Measurements from ENCODE around the gene ZNF865. TPM values are rescaled to one million over a fixed set of nuclear protein-coding genes. Genes with fewer than 3 reads are reported as not detected.
"Not testable (repeated sequence)": the region's sequence is repeated elsewhere in the genome, so short reads cannot be mapped to it uniquely, and the experiment has no call there.

Gene ZNF865
- total RNA-seq, 2 experiments from 2014 or later: 14.2 TPM

DNA sequence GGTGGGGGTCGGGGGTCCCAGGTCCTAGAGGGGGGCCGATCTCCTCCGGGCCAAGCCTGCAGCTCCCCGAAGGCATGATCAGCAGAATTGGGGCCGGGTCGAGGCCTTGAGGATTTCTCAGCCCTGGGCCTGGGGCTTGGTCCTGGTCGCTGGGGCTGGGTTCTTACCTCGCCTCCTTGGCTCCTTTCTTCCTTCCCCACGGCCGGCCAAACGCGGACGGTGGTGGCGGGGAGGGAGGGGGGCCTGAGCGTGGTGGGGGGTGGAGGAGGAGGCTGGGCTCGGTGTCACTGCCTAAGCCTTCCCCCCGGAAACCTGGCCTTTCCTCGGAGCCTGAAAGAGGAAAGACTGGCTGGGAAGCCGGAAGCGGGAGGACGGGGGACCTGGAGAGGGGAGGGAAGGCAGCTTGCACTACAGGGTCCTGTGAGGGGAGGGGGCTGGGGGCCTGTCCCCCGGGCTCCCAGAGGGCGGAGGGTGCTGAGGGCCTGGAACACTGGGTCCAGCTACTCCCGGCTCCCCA is 24.8 kb upstream of the ZNF865 start, which contains the start of gene ZNF579:
Gene ZNF579, minus strand, starts transcription at position 221 of the 517 bp plus-strand sequence. CDS start 1,209 bp downstream, outside the sequence.
- DNase-seq: peak; percentile 77
- Mint-ChIP-seq H3K4me3 (peak within 1 kb of the TSS; percentile 78), H3K27me3 (peaks cover 9% of the 10 kb centered on the region), H3K36me3 (ENCODE audit: low read depth) (peaks cover 12% of the 10 kb centered on the region), H3K4me1 (peaks cover 26% of the 10 kb centered on the region), H3K27ac (peak within 1 kb of the TSS; percentile 84), H3K9me3 (no peaks in the 10 kb centered on the region)
- ChIA-PET POLR2A (interaction anchor here (1.5 kb wide), 1 partner anchor 19 kb away, joined by 6 read pairs; the partner anchor contains the start of genes FIZ1 and ZNF524), CTCF (interaction anchor here (1.0 kb wide), 2 partner anchors 15 to 47 kb away, joined by 3 read pairs; no protein-coding TSS in a partner anchor)

DNA sequence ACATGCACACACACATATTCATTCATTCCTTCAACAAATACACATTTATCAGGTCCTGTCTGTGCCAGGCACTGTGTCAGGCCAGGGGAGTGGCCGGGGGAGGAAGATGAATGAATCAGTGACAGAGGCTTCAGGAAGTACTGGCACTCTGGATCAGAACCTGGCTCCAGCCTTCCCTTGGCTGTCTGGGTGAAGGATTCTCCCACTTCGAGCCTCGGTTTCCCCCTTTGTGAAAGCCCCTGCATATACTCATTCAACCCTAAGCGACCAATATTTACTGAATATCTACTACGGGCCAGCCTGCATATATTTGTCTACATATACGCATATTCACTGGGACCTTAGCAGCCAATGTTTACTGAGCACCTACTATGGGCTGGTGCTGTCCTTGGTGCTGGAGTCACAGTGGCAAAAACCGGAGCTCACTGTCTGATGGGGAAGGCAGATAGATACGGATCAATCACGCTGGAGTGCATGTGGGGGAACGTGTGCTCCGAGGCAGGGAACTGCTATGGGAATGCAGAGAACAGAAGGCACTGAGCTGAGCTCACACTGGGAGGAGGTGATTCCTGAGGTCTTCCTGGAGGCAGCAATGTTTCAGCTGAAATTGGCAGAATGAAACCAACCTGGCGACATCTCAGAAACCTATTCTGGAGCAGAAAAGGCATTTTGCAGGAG is 24.2 kb upstream of the ZNF865 start:
- peak; percentile 42 for DNase-seq
- Mint-ChIP-seq H3K36me3 (ENCODE audit: low read depth) (peaks cover 12% of the 10 kb centered on the region), H3K9me3 (no peaks in the 10 kb centered on the region), H3K4me3 (peak overlapping the region; percentile 78), H3K4me1 (peaks cover 31% of the 10 kb centered on the region), H3K27ac (peak overlapping the region; percentile 84), H3K27me3 (peaks cover 13% of the 10 kb centered on the region)
- ChIA-PET CTCF (interaction anchor here (0.7 to 1.0 kb wide), 4 partner anchors 16 to 52 kb away, joined by 3 to 5 read pairs (median 3); partner anchors contain the start of gene ZNF865), POLR2A (interaction anchor here (1.5 kb wide), 1 partner anchor 18 kb away, joined by 6 read pairs; the partner anchor contains the start of genes FIZ1 and ZNF524)

DNA sequence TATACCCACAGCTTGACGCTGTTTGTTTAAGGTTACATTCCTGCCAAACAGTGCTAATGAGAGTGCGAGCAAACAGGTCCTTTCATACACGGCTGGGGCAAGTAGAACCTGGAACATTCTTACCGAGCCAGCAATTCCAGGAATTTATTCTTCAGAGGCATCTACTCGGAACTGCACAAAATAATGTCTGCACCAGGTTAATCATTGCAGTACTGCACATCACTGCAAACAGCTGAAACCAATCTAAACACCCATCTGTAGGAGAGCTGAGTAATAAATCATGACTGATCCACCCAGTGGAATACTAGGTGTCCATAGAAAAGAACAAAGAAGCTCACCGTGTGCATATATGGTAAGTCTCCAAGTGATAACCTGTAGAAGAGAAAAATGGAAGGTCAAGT is 23.6 kb upstream of the ZNF865 start:
- ChIA-PET POLR2A (interaction anchor here (1.5 kb wide), 1 partner anchor 18 kb away, joined by 6 read pairs; the partner anchor contains the start of genes FIZ1 and ZNF524), CTCF (interaction anchor here (0.7 to 0.9 kb wide), 3 partner anchors 24 to 1418 kb away, joined by 3 to 5 read pairs (median 3); partner anchors contain the start of gene ZNF865)
- DNase-seq: no peak
- H3K27ac Mint-ChIP-seq: no peak overlapping the region
- peaks cover 35% of the 10 kb centered on the region for H3K4me1 Mint-ChIP-seq
- H3K9me3 Mint-ChIP-seq: no peaks in the 10 kb centered on the region
- peaks cover 17% of the 10 kb centered on the region for H3K27me3 Mint-ChIP-seq
- peaks cover 10% of the 10 kb centered on the region for H3K36me3 Mint-ChIP-seq (ENCODE audit: low read depth)
- peak overlapping the region; percentile 78 for H3K4me3 Mint-ChIP-seq

DNA sequence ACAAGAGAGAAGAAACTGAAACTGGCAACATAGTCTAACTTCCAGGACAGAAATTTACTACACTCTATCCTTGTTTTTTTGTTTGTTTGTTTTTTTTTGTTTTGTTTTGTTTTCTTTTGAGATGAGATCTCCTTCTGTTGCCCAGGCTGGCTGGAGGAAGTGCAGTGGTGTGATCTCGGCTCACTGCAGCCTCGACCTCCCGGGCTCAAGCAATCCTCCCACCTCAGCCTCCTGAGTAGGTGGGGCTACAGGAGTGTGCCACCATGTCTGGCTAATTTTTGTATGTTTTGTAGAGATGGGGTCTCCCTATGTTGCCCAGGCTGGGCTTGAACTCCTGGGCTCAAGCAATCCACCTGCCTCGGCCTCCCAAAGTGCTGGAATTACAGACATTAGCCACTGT is 23.2 kb upstream of the ZNF865 start:
- CTCF ChIA-PET: interaction anchor here (0.7 to 0.9 kb wide), 3 partner anchors 24 to 1419 kb away, joined by 3 to 5 read pairs (median 3); partner anchors contain the start of gene ZNF865
- H3K9me3 Mint-ChIP-seq; H3K36me3 Mint-ChIP-seq (ENCODE audit: low read depth); DNase-seq; POLR2A ChIA-PET; H3K27ac Mint-ChIP-seq: not testable (repeated sequence)
- Mint-ChIP-seq H3K4me1 (peaks cover 40% of the 10 kb centered on the region), H3K4me3 (peak overlapping the region; percentile 24), H3K27me3 (peaks cover 19% of the 10 kb centered on the region)

DNA sequence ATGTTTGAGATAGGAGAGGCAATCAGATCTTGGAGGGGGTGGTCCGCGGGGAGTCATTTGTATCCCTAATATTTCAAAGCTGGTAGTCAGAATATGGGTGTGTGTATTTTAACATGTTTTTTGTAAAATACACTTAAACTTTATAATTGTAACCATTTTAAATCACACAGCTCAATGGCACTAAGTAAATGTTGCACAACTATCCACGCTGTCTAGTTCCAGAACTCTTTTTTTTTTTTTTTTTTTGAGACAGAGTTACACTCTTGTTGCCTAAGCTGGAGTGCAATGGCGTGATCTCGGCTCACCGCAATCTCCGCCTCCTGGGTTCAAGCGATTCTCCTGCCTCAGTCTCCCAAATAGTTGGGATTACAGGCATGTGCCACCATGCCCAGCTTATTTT is 21.6 kb upstream of the ZNF865 start:
- peaks cover 21% of the 10 kb centered on the region for H3K27me3 Mint-ChIP-seq
- CTCF ChIA-PET; H3K36me3 Mint-ChIP-seq (ENCODE audit: low read depth); DNase-seq; H3K9me3 Mint-ChIP-seq; H3K4me3 Mint-ChIP-seq; H3K27ac Mint-ChIP-seq; POLR2A ChIA-PET: not testable (repeated sequence)
- H3K4me1 Mint-ChIP-seq: peaks cover 43% of the 10 kb centered on the region

DNA sequence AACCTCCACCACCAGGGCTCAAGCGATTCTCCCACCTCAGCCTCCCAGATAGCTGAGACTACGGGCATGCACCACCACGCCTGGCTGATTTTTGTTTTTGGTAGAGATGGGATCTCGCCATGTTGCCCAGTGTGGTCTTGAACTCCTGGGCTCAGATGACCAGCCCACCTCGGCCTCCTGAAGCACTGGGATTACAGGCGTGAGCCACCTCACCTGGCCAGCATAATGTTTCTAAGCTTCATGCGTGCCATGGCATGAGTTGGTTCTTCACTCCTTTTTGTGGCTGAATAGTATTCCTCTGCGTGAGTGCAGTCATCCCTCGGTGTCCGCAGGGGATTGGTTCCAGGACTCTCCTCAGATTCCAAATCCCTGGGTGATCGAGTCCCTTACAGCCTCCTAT is 20.6 kb upstream of the ZNF865 start:
- POLR2A ChIA-PET: no interaction called here
- Mint-ChIP-seq H3K4me3 (no peak overlapping the region), H3K36me3 (ENCODE audit: low read depth) (no peaks in the 10 kb centered on the region), H3K4me1 (peaks cover 38% of the 10 kb centered on the region), H3K9me3 (no peaks in the 10 kb centered on the region), H3K27me3 (peaks cover 21% of the 10 kb centered on the region), H3K27ac (no peak overlapping the region)
- no peak for DNase-seq
- CTCF ChIA-PET: no interaction called here

DNA sequence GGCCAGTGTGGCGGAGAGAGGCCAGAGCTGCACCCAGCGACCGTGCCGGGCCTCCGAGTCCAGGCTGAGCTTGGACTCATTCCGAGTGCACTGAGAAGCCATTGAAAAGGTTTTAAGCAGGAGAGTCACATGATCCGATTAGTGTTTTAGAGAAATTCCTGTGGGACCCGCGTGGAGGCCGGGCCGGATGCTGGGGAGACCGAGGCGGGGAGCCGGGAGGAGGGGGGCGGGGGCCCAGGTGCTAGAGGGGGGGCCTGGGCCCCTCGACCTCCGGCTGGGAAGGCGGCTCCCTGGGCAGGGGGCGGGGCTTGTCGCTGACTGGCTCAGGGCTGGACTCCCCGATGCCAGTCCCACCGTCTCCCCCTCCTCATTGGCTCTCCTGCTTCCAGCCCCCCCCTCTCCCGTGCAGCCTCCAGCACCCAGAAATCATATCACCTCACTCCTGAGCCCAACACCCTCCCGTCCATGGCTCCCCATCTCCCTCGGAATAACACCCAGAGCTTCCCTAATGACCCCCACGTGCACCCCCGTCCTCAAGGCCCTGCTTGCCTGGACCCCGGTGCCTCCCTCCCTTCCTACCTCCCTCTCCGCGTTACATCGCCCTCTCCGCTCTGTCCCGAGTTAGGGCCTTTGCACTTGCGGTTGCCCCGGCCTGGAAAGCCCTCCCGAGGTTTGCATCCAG is 19.6 kb upstream of the ZNF865 start:
- ChIA-PET POLR2A (no interaction called here), CTCF (no interaction called here)
- H3K36me3 Mint-ChIP-seq (ENCODE audit: low read depth): no peaks in the 10 kb centered on the region
- H3K27me3 Mint-ChIP-seq: peaks cover 21% of the 10 kb centered on the region
- no peaks in the 10 kb centered on the region for H3K9me3 Mint-ChIP-seq
- H3K4me1 Mint-ChIP-seq: peaks cover 35% of the 10 kb centered on the region
- no peak for DNase-seq
- no peak overlapping the region for H3K4me3 Mint-ChIP-seq
- H3K27ac Mint-ChIP-seq: no peak overlapping the region

DNA sequence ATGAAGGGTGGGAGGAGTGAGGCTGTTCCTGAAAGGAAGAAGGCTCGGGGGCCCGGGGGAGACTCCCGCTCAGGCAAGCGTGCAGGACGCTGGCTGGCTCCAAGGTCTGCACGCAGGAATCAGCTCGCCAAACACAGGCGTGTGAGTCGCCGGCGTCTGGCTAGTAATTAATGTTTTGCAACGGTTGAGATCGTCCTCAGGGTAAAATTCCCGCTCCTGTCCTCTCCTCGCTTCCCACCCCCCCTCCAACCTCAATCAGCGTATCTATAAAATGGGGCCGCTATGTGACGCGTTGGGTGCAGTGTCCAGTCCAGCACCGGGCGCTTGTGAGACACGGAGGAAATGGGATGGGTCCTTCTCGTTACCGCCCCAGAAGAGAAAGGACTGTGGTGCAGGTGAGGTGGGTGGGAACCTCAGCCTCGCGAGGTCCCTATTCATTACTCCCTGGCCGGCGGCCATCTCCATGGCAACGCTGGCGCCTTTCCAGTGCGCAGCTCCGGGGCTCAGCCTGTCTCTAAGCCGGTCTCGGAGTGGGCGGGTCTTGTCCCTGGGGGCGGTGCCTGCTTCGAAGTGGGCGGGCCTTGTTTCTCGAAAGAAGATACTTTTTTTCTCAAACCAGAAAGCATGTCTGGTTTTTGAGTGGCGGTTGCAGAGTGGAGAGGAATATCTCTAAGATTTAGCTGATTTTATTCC is 18.3 kb upstream of the ZNF865 start:
- Mint-ChIP-seq H3K4me1 (peaks cover 21% of the 10 kb centered on the region), H3K4me3 (peak overlapping the region; percentile 72), H3K36me3 (ENCODE audit: low read depth) (peaks cover 7% of the 10 kb centered on the region), H3K27me3 (peaks cover 21% of the 10 kb centered on the region), H3K9me3 (no peaks in the 10 kb centered on the region), H3K27ac (peak overlapping the region; percentile 19)
- ChIA-PET POLR2A (no interaction called here), CTCF (interaction anchor here (0.7 kb wide), 1 partner anchor 515 kb away, joined by 3 read pairs; no protein-coding TSS in a partner anchor)
- DNase-seq: peak; percentile 92

DNA sequence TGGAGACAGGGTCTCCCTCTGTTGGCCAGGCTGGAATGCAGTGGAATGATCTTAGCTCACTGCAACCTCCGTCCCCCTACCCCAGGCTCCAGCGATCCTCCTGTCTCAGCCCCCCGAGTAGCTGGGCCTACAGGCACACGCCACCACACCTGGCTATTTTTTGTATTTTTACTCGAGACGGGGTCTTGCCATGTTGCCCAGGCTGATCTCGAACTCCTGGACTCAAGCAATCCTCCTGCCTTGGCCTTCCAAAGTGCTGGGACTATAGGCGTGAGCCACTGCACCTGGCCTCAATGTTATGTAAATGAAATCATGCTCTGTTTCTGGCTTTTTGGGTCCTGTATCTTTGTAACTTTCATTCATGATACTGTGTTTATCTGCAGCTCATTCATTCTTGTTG is 16.7 kb upstream of the ZNF865 start:
- H3K27ac Mint-ChIP-seq: no peak overlapping the region
- POLR2A ChIA-PET: no interaction called here
- DNase-seq: no peak
- H3K9me3 Mint-ChIP-seq: no peaks in the 10 kb centered on the region
- H3K4me3 Mint-ChIP-seq: no peak overlapping the region
- peaks cover 21% of the 10 kb centered on the region for H3K27me3 Mint-ChIP-seq
- CTCF ChIA-PET: interaction anchor here (1.0 to 1.5 kb wide), 2 partner anchors 44 to 85 kb away, joined by 3 to 4 read pairs; no protein-coding TSS in a partner anchor
- H3K4me1 Mint-ChIP-seq: peaks cover 21% of the 10 kb centered on the region
- H3K36me3 Mint-ChIP-seq (ENCODE audit: low read depth): peaks cover 10% of the 10 kb centered on the region

DNA sequence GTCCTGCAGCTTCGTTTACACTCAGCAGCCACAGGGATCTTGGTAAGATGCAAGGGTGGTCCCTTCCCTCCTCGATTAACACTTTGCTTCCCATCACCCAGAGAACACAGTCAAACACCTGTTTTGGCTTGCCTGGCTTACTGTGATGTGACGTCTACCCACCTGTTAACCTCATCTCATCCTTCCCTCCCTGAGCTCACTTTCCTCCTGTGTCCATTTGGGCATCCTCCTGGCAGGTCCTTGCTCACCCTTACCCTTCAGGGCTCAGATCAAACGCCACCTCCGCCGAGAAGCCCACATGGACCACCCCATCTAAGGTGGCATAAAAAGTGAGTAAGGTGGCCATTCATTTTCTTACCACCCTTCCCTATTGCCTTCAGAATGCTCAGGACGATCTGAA is 15.3 kb upstream of the ZNF865 start:
- Mint-ChIP-seq H3K4me3 (no peak overlapping the region), H3K27me3 (peaks cover 17% of the 10 kb centered on the region), H3K36me3 (ENCODE audit: low read depth) (peaks cover 15% of the 10 kb centered on the region), H3K9me3 (no peaks in the 10 kb centered on the region), H3K4me1 (peaks cover 21% of the 10 kb centered on the region), H3K27ac (no peak overlapping the region)
- ChIA-PET CTCF (no interaction called here), POLR2A (interaction anchor here (1.4 kb wide), 1 partner anchor 9 kb away, joined by 3 read pairs; the partner anchor contains the start of gene FIZ1)
- DNase-seq: no peak

DNA sequence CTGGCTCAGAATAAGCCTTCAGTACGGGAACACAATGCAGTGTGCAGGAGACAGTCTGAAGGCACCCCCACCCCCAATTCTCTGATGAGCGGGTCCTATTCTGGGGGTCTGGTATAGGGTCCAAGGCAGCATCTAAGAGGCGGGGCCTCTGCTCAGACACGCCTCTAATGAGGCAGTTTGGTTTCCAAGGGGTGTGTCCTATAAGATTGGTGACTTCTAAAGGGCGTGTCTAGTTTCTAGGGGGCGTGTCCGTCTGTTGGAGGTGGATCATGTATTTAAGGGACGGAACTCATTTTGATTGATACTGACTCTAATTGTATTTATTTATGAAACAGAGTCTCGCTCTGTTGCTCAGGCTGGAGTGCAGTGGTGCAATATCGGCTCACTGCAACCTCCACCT is 14.8 kb upstream of the ZNF865 start:
- DNase-seq: no peak
- H3K4me3 Mint-ChIP-seq: no peak overlapping the region
- ChIA-PET CTCF (no interaction called here), POLR2A (interaction anchor here (1.4 kb wide), 1 partner anchor 8 kb away, joined by 3 read pairs; the partner anchor contains the start of gene FIZ1)
- peaks cover under 1% of the 10 kb centered on the region for H3K9me3 Mint-ChIP-seq
- peaks cover 13% of the 10 kb centered on the region for H3K27me3 Mint-ChIP-seq
- no peak overlapping the region for H3K27ac Mint-ChIP-seq
- peaks cover 17% of the 10 kb centered on the region for H3K4me1 Mint-ChIP-seq
- peaks cover 20% of the 10 kb centered on the region for H3K36me3 Mint-ChIP-seq (ENCODE audit: low read depth)

DNA sequence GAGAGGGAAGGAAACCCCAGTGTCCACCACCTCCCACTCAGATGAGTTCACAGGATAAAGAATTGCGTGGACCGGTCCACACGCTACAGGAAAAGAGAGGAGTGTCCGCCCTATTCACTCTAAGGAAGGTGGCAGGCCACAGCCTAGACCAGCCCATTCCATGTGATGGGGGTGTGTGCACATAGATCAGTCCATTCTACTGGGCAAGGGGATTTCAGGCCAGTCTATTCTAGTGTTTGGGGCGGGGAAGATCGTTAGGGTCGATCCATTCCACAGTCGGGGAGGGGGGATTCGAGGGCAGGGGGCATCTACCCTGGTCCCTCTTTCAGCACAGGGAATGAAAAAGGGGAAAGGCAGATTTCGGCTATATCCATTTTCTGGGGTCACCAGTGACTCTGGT is 13.9 kb upstream of the ZNF865 start:
- no peak overlapping the region for H3K27ac Mint-ChIP-seq
- no peak overlapping the region for H3K4me3 Mint-ChIP-seq
- peaks cover 10% of the 10 kb centered on the region for H3K4me1 Mint-ChIP-seq
- H3K27me3 Mint-ChIP-seq: peaks cover 7% of the 10 kb centered on the region
- peaks cover 3% of the 10 kb centered on the region for H3K9me3 Mint-ChIP-seq
- peaks cover 28% of the 10 kb centered on the region for H3K36me3 Mint-ChIP-seq (ENCODE audit: low read depth)
- no peak for DNase-seq
- POLR2A ChIA-PET: no interaction called here
- CTCF ChIA-PET: no interaction called here

Measured in activated CD4-positive, alpha-beta T cell treated with anti-CD3 and anti-CD28 coated beads, Interleukin-2, amount 10 ng/mL, durations not matched to agents 7 days and 5 days (primary cell).